RCC 7860 (cell line): ENCODE data around the gene PLCB3.
A peak's percentile ranks its signal among the peaks of the same experiment; 100 is the strongest.

Experiments
- DNase-seq: peaks from one replicate; pipeline ENCODE4 v3.0.0-alpha.2; 2015; ENCODE audit warnings: low spot score
- FAIRE-seq: peaks from 2 replicates; lab custom pipeline; 2012; peaks lifted over from hg19 to GRCh38; lab: Jason Lieb, UNC

Gene PLCB3

DNA sequence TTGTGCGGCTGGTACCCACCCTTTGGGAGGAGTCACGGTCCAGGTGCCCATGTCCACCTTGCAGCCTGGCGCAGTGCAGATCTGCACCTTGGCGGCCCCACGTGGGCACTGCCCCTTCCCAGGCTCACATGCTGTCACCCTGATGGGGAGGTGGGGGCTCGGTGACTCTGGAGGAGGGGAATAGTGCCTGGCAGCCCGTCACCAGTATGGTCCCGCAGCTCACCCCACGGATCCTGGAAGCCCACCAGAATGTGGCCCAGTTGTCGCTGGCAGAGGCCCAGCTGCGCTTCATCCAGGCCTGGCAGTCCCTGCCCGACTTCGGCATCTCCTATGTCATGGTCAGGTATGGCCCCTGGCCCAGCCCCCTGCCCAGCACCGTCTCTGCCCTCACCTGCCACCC lies 30.5 kb upstream of the PLCB3 start:
- FAIRE-seq, result no peak
- DNase-seq, result no peak

DNA sequence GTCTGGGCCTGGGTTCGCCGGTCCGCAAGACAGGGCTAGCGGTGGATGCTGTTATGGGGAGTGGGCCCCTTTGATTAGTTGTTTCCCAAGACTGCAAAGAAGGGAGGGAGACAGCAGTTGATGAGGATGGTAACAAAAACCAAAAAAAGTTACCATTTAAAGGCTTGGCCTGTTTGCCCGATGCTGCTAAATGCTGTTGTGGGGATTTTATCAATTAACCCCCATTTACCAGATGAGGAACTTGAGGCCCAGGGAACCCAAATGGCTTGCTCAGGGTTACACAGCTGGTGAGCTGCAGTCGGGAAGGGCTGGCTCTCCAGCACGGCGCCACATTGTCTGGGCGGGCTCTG lies 28.7 kb upstream of the PLCB3 start:
- FAIRE-seq, result no peak
- no peak for DNase-seq

DNA sequence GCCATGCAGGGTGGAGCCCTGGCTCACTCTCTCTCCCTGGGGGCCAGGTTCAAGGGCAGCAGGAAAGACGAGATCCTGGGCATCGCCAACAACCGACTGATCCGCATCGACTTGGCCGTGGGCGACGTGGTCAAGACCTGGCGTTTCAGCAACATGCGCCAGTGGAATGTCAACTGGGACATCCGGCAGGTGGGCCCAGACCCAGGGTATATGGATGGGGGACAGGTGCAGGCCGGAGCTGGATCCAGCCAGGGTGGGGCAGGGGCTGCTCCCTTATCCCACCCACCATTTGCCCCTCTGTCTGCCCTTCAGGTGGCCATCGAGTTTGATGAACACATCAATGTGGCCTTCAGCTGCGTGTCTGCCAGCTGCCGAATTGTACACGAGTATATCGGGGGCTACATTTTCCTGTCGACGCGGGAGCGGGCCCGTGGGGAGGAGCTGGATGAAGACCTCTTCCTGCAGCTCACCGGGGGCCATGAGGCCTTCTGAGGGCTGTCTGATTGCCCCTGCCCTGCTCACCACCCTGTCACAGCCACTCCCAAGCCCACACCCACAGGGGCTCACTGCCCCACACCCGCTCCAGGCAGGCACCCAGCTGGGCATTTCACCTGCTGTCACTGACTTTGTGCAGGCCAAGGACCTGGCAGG lies 28.2 kb upstream of the PLCB3 start:
- no peak for FAIRE-seq
- DNase-seq, result no peak

GRCh38 chr11:64224151-64224890 lies 27.0 kb upstream of the PLCB3 start:
- no peak for FAIRE-seq
- no peak for DNase-seq

GRCh38 chr11:64224891-64225607 lies 26.3 kb upstream of the PLCB3 start:
- DNase-seq (no peak), FAIRE-seq (no peak)

- no peak for FAIRE-seq
- peak; percentile 53 for DNase-seq
These were observed 25.5 kb upstream of the PLCB3 start, which contains the start of the genes NUDT22 and TRPT1 for GRCh38 chr11:64225608-64226506. Gene NUDT22 (plus strand): TSS chr11:64226274. CDS start chr11:64226653, 379 bp downstream. Gene TRPT1 (minus strand): TSS chr11:64226186. CDS start chr11:64225860, 326 bp downstream.

- FAIRE-seq (no peak), DNase-seq (peak; percentile 36)
These were observed 24.8 kb upstream of the PLCB3 start for GRCh38 chr11:64226507-64227051.

DNA sequence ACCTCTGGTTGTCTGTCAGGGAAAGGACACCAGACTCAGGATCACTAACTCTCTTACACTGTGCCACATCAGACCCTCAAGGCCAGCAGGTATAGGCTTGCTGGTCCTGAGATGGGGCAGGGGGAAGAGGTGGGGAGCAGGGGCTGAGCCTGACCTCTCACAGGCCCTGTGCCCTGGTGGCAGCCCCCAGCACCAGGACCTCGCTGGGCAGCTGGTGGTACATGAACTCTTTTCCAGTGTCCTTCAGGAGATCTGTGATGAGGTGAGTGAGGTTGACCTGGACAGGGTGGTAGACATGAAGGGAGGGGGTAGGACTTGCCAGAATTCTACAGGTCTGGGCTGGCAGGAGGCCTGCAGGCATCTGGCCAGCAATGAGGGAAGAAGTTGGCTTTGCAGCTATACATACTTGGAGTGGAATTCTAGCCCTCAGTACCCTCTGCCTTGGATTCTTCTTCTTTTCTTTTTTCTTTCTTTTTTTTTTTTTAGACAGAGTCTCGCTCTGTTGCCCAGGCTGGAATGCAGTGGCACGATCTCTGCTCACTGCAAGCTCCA lies 23.8 kb upstream of the PLCB3 start:
- DNase-seq, result no peak

GRCh38 chr11:64229090-64229743 lies 22.1 kb upstream of the PLCB3 start:
- no peak for FAIRE-seq
- DNase-seq, result no peak

More for the DNA sequence above, 23.8 kb upstream of the PLCB3 start:
- FAIRE-seq, result no peak

- DNase-seq (no peak), FAIRE-seq (no peak)
These were observed 21.6 kb upstream of the PLCB3 start for GRCh38 chr11:64229744-64230170.

DNA sequence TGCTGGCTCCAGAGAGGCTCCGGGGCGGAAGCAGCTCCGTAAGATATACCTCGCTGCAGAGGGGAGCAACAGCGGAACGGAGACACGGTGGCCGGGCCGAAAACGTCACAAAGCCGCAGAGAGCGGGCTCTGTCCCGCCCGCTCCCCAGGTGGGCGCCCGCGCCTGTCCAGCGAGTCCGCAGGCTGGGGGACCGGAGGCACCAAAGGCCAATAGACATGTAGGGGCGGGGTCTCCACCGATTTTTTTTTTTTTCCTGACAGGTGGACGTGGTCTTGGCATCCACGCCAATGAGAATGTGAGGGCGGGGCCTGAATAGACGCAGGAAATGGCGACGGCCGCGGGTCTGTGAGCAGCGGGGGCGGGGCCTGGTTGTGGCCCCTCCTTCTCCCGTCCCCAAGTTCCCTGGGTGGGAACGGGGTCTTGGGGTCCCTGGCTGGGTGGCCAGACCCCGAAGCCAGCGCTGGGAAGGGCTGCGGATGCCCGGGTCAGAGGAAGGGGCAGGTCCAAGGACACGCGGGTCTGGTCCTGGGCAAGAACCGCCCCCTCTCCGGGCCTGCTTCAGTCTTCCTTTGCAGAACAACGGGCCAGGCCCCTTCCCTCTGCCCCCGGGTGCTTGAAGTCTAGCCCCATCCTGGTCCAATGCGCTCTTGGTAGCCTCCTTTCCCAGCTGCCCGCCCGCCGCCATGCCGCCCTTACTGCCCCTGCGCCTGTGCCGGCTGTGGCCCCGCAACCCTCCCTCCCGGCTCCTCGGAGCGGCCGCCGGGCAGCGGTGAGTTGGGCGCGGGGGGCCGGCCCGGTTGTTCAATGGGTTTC lies 21.0 kb upstream of the PLCB3 start, which contains the start of gene DNAJC4:
Gene DNAJC4, plus strand, starts transcription at position 378 of the 814 bp plus-strand sequence. Its CDS starts 307 bp downstream, at position 685.
- FAIRE-seq (peak; percentile 38), DNase-seq (peak; percentile 73)

GRCh38 chr11:64230985-64231365 lies 20.4 kb upstream of the PLCB3 start:
- FAIRE-seq, result no peak

GRCh38 chr11:64231546-64231945 lies 19.8 kb upstream of the PLCB3 start:
- DNase-seq, result no peak
- no peak for FAIRE-seq

More at GRCh38 chr11:64230985-64231365, 20.4 kb upstream of the PLCB3 start:
- no peak for DNase-seq

DNA sequence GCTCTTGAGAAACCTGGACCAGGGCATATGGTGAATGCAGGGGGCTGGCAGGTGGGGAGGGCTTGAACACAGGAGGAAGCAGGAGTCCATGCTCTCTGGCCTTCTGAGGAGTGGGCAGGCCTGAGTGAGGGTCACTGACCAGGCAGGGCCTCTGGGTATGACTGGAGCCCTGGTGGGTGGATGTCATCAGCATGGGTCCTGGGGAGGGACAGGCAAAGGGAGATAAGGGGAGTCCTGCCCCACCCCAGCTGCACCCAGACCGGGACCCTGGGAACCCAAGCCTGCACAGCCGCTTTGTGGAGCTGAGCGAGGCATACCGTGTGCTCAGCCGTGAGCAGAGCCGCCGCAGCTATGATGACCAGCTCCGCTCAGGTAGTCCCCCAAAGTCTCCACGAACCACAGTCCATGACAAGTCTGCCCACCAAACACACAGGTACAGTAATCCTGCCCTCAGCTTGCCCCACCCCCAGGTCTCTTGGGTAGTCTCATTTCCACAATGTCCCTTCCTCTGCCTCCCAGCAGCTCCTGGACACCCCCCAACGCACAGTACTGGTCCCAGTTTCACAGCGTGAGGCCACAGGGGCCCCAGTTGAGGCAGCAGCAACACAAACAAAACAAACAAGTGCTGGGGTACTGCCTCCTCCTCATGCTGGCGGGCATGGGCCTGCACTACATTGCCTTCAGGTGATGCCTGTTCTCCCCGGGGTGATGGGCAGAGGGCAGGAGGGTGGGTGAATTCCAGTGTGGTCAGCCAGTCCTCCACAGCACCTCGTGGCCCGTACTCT lies 19.0 kb upstream of the PLCB3 start:
- no peak for FAIRE-seq
- DNase-seq, result no peak

GRCh38 chr11:64232967-64233315 lies 18.4 kb upstream of the PLCB3 start:
- FAIRE-seq (no peak), DNase-seq (no peak)

- no peak for DNase-seq
- no peak for FAIRE-seq
These were observed 17.3 kb upstream of the PLCB3 start, which contains the start of gene VEGFB for GRCh38 chr11:64233913-64234586. Gene VEGFB (plus strand): TSS chr11:64234584. CDS start chr11:64234834, 250 bp downstream.
